ENCODE data around the gene PPM1H.

PPM1H gene

DNA sequence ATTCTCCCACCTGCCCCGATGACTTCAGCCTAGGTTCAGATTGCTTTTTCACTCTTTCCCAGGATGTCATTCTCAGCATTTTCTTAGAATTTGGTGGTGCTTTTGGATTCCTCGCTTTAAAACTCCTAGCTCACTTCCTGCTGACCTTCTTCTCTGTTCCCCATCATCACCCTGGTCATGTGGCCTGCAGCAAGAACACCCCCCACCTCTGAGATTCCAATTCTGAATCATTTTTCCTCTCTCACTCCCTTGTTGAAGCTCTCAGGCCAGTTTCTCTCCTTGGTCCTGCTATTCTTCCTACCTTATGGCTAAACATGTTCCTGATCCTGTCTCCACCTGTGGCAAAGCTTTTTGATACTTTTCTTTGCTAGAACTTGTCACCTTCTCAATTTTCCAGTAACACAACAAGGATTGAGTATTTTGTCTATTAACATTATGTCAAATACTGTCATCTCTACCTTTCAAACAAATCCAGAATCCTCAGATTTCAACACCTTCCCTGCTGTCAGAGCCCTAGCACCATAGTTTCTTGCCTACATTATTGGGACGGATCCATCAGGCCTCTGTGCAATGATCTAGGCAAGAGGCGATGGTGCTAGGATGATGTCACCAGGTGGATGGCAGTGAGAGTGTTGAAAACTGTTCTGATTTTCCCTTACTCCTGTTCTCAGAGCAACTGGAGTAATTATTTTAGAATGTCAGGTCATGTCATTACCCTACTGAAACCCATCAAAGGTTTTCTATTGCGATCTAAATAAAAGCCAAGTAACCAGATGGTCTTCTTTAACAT lies 234.7 kb downstream of the PPM1H start:
- TF ChIP-seq, protein P1, sequence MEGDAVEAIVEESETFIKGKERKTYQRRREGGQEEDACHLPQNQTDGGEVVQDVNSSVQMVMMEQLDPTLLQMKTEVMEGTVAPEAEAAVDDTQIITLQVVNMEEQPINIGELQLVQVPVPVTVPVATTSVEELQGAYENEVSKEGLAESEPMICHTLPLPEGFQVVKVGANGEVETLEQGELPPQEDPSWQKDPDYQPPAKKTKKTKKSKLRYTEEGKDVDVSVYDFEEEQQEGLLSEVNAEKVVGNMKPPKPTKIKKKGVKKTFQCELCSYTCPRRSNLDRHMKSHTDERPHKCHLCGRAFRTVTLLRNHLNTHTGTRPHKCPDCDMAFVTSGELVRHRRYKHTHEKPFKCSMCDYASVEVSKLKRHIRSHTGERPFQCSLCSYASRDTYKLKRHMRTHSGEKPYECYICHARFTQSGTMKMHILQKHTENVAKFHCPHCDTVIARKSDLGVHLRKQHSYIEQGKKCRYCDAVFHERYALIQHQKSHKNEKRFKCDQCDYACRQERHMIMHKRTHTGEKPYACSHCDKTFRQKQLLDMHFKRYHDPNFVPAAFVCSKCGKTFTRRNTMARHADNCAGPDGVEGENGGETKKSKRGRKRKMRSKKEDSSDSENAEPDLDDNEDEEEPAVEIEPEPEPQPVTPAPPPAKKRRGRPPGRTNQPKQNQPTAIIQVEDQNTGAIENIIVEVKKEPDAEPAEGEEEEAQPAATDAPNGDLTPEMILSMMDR (IDR thresholded peaks at IDR 0.05) = no peak
- peaks cover 27 to 32% of the 10 kb centered on the region in 2 experiments for H3K4me1 ChIP-seq (ENCODE audit: control insufficient read depth in 1 of 2, insufficient read depth in 1 of 2, low read depth in 1 of 2, low read length in 1 of 2)
- no peak overlapping the region for H3K4me3 ChIP-seq (ENCODE audit: low read depth in 1 of 2, low read length in 1 of 2)
- H3K36me3 ChIP-seq = no peaks in the 10 kb centered on the region
- no peaks in the 10 kb centered on the region for H3K9me3 ChIP-seq
- no peak overlapping the region for H3K27ac ChIP-seq
- no peaks in the 10 kb centered on the region for H3K27me3 ChIP-seq

DNA sequence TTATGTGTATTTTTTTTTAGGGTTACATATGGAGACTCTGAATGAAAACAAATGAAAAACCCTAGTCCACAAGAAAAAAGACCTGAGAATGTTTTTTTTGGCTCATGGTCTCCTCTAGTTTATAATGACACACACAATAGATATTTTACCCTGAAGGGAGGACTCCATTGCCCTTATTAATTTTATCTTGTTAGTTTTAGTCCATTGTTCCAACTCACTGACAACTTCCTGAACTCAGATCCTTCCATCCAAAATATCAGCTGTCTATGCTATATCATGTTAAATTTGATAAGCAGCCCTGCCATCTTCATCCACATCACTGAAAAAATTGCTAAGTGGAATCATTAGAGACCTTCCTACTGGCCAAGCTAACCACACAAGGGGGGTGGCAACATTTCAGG lies 236.2 kb downstream of the PPM1H start:
- Histone ChIP-seq H3K9me3 (no peaks in the 10 kb centered on the region), H3K27ac (no peak overlapping the region), H3K27me3 (no peaks in the 10 kb centered on the region), H3K4me1 (ENCODE audit: control insufficient read depth in 1 of 2, insufficient read depth in 1 of 2, low read depth in 1 of 2, low read length in 1 of 2) (peaks cover 26 to 31% of the 10 kb centered on the region in 2 experiments), H3K4me3 (ENCODE audit: low read depth in 1 of 2, low read length in 1 of 2) (no peak overlapping the region), H3K36me3 (peaks cover 1% of the 10 kb centered on the region)
- TF ChIP-seq, protein P1 (IDR thresholded peaks at IDR 0.05) = no peak

DNA sequence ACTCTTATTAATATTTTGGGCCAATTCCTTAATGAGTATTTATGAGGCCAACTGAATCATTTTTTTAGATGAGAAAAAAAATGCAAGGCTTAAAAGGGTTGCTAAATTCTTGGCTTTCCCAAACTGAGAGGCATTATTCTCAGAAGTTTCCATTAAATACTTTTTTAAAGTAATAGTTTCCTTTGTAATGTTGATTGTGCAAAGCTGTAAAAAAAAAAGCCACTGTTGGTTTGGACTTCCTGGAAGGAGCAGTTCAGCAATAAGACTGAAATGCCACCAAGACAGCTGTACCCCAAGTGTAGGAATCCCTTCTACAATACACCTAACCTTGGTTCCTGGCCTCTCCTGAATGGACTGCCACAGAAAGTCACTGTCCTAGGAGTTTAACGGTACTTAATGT lies 237.1 kb downstream of the PPM1H start:
- Histone ChIP-seq H3K36me3 (peaks cover 9% of the 10 kb centered on the region), H3K27me3 (no peaks in the 10 kb centered on the region), H3K4me1 (ENCODE audit: control insufficient read depth in 1 of 2, insufficient read depth in 1 of 2, low read depth in 1 of 2, low read length in 1 of 2) (peaks cover 18 to 23% of the 10 kb centered on the region in 2 experiments), H3K4me3 (ENCODE audit: low read depth in 1 of 2, low read length in 1 of 2) (no peak overlapping the region), H3K27ac (no peak overlapping the region), H3K9me3 (no peaks in the 10 kb centered on the region)
- TF ChIP-seq, protein P1 (IDR thresholded peaks at IDR 0.05) = no peak

DNA sequence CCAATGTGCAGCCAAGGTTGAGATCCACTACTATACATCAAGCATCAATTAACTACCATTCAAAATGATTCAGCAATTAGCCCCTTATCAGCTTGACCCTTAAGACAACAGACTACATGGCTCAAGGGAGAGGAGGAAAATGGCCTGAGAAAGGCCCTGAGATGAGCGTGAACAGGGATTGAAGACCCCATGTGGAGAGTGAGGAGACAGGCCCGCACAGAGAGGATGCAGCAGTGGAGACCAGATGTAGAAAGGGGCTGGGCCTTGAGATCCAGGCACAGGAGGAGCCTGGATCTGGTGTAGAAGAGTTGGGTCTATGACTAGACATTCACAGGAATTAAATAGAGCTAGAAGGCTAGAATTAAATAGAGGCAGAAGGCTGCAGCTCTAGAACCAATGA lies 239.3 kb downstream of the PPM1H start:
- Histone ChIP-seq H3K27me3 (no peaks in the 10 kb centered on the region), H3K27ac (no peak overlapping the region)

DNA sequence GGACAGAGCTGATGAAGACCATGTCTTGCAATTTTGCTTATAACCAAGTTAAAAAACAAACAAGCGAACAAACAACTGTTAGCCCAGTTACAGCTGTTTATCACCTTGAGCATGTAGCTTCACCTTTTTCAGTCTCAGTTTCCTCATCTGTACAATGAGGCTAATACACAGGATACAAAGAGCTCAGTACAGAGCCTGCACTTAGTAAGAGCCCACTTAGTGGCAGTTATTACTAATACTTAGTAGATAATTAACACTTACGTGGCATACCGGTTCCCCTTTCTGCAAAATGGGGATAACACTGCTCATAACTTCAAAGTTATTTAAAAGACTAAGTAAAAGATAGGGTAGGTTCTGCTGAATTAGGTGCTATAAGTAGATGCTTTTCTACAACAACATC lies 240.3 kb downstream of the PPM1H start:
- Histone ChIP-seq H3K27ac (no peak overlapping the region), H3K36me3 (peaks cover 39% of the 10 kb centered on the region), H3K27me3 (no peaks in the 10 kb centered on the region), H3K4me1 (ENCODE audit: control insufficient read depth in 1 of 2, insufficient read depth in 1 of 2, low read depth in 1 of 2, low read length in 1 of 2) (peaks cover 7 to 11% of the 10 kb centered on the region in 2 experiments), H3K9me3 (no peaks in the 10 kb centered on the region), H3K4me3 (ENCODE audit: low read depth in 1 of 2, low read length in 1 of 2) (no peak overlapping the region)
- TF ChIP-seq, protein P1 (IDR thresholded peaks at IDR 0.05) = no peak

More for the DNA sequence above, 239.3 kb downstream of the PPM1H start:
- Histone ChIP-seq H3K4me1 (ENCODE audit: control insufficient read depth in 1 of 2, insufficient read depth in 1 of 2, low read depth in 1 of 2, low read length in 1 of 2) (peaks cover 7 to 11% of the 10 kb centered on the region in 2 experiments), H3K9me3 (no peaks in the 10 kb centered on the region), H3K36me3 (peaks cover 30% of the 10 kb centered on the region), H3K4me3 (ENCODE audit: low read depth in 1 of 2, low read length in 1 of 2) (no peak overlapping the region)
- TF ChIP-seq, protein P1 (IDR thresholded peaks at IDR 0.05) = no peak
